GM23338 (cell line): ENCODE data around the gene FANCC. TPM values are rescaled to one million over a fixed set of nuclear protein-coding genes. Genes with fewer than 3 reads are reported as not detected.

Source experiments
- ATAC-seq: fragments of 200-7000 bp; cut with Tn5 transposase; 3 replicates; pipeline ENCODE4 v1.9.1; 2020
- DNase-seq: peaks from one replicate; pipeline ENCODE4 v3.0.0-alpha.2; 2015; ENCODE audit warnings: low spot score
- H2AFZ ChIP-seq: fragments of 200-600 bp; sonication (generic); 2 replicates; pipeline ENCODE4 v1.8.0; 2016; ENCODE audit warnings: antibody characterized with exemption, mild to moderate bottlenecking, moderate library complexity
- H3F3A ChIP-seq: fragments of 200-600 bp; sonication (generic); replicated peaks from 2 replicates; pipeline ENCODE4 v1.8.0; 2017; ENCODE audit warnings: antibody characterized with exemption, mixed run types, low read depth
- H3K27ac ChIP-seq: fragments of 200-600 bp; sonication (generic); 2 replicates; pipeline ENCODE4 v1.6.1; 2016; ENCODE audit warnings: low read depth
- H3K27me3 ChIP-seq: fragments of 200-600 bp; sonication (generic); 2 replicates; pipeline ENCODE4 v1.8.0; 2016; ENCODE audit warnings: mild to moderate bottlenecking, mixed run types, moderate library complexity; ENCODE audit not compliant: insufficient read depth
- H3K36me3 ChIP-seq: fragments of 200-600 bp; sonication (generic); 2 replicates; pipeline ENCODE4 v1.8.0; 2016; ENCODE audit warnings: mild to moderate bottlenecking; ENCODE audit not compliant: insufficient read depth
- H3K4me1 ChIP-seq: fragments of 200-600 bp; sonication (generic); 2 replicates; pipeline ENCODE4 v1.8.0; 2016; ENCODE audit warnings: mild to moderate bottlenecking, moderate library complexity; ENCODE audit not compliant: insufficient read depth
- H3K4me2 ChIP-seq: fragments of 200-600 bp; sonication (generic); 2 replicates; pipeline ENCODE4 v1.7.1; 2017; ENCODE audit warnings: mixed run types
- H3K4me3 ChIP-seq: fragments of 200-600 bp; sonication (generic); 2 replicates; pipeline ENCODE4 v1.6.1; 2016; ENCODE audit warnings: mixed run types
- H3K79me2 ChIP-seq: fragments of 200-600 bp; sonication (generic); replicated peaks from 2 replicates; pipeline ENCODE4 v1.8.0; 2017; ENCODE audit warnings: mild to moderate bottlenecking; ENCODE audit not compliant: insufficient read depth
- H3K9me2 ChIP-seq: fragments of 200-600 bp; sonication (generic); 2 replicates; pipeline ENCODE4 v1.8.0; 2017; ENCODE audit not compliant: insufficient read depth
- H4K20me1 ChIP-seq: fragments of 200-600 bp; sonication (generic); replicated peaks from 2 replicates; pipeline ENCODE4 v1.8.0; 2017; ENCODE audit warnings: mild to moderate bottlenecking; ENCODE audit not compliant: insufficient read depth
- H3K27ac Mint-ChIP-seq: 2 replicates; pipeline ENCODE4 v1.8.0; 2020; ENCODE audit warnings: inconsistent platforms, mild to moderate bottlenecking, moderate library complexity, mixed read lengths
- H3K27me3 Mint-ChIP-seq: 3 replicates; pipeline ENCODE4 v1.8.0; 2022; ENCODE audit warnings: low read depth, mild to moderate bottlenecking, moderate library complexity, mixed read lengths, inconsistent platforms; ENCODE audit not compliant: insufficient read depth, poor library complexity
- H3K36me3 Mint-ChIP-seq: 3 replicates; pipeline ENCODE4 v1.8.0; 2021; ENCODE audit warnings: low read depth, mild to moderate bottlenecking, inconsistent platforms, moderate library complexity, mixed read lengths
- H3K4me1 Mint-ChIP-seq: 3 replicates; pipeline ENCODE4 v1.8.0; 2020; ENCODE audit warnings: mild to moderate bottlenecking, inconsistent platforms, mixed read lengths
- H3K4me3 Mint-ChIP-seq: 3 replicates; pipeline ENCODE4 v1.8.0; 2021; ENCODE audit warnings: moderate library complexity, mild to moderate bottlenecking, inconsistent platforms, mixed read lengths
- H3K9me3 Mint-ChIP-seq: 3 replicates; pipeline ENCODE4 v1.8.0; 2020; ENCODE audit warnings: moderate library complexity, mild to moderate bottlenecking, inconsistent platforms, mixed read lengths
- CREB1 ChIP-seq: fragments of 250-450 bp; sonication (Bioruptor Pico); IDR thresholded peaks from 2 replicates; pipeline ENCODE4 v1.5.0; 2020; ENCODE audit warnings: low read depth, mild to moderate bottlenecking, moderate library complexity
- ETS1 ChIP-seq: IDR thresholded peaks from 2 replicates; pipeline ENCODE4 v1.6.1; 2016; ENCODE audit warnings: antibody characterized with exemption
- JUNB ChIP-seq: IDR thresholded peaks from one replicate; pipeline ENCODE4 v1.6.1; 2016; ENCODE audit warnings: antibody characterized with exemption; ENCODE audit not compliant: unreplicated experiment
- REST ChIP-seq: IDR thresholded peaks from one replicate; pipeline ENCODE4 v1.6.1; 2018; ENCODE audit warnings: antibody characterized with exemption; ENCODE audit not compliant: unreplicated experiment
- ZNF114 ChIP-seq: fragments of 250-450 bp; sonication (Bioruptor Pico); IDR thresholded peaks from 2 replicates; pipeline ENCODE4 v1.5.0; 2020; ENCODE audit warnings: mild to moderate bottlenecking, moderate library complexity
- polyA plus RNA-seq: library from polyadenylated mRNA; unstranded; fragments of >200 nt; fragmentation: Nextera tagmentation; extraction: Ambion mirVana; gene quantifications from 2 replicates; pipeline ENCODE4 v1.2.1, GENCODE V29; 2016
- total RNA-seq: library from RNA; depleted of rRNA; stranded (reverse); fragments of >200 nt; shearing (Covaris generic); gene quantifications from 2 replicates; pipeline ENCODE4 v1.2.3, GENCODE V29; 2014
- TF ChIP-seq, protein P1 (sequence below): fragments of 250-450 bp; sonication (Bioruptor Pico); IDR thresholded peaks from 2 replicates; pipeline ENCODE4 v1.5.0; 2020; ENCODE audit warnings: mild to moderate bottlenecking, moderate library complexity

Gene FANCC
- total and polyA plus RNA-seq, 2 experiments from 2014 or later = 7.8 to 18.1 TPM

DNA sequence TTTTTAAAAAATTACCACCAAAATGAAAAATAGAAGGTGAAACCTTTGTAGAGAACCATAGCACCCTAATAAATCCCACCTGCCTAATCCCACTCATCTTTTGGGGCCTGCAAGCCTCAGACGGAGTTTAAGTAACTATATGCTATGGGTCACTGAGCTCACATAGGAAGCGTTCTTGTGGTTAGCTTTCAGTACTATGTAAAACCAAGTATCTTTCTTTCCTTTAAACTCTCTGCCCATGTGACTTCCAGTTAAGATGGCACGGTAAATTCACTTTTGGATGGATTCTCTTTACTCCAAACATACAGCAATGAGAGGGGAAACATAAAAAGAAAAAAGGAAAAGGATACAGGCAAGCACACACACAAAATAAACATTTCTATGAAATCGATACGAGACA is 50.9 kb downstream of the FANCC start (continued):
- TF ChIP-seq, protein P1, sequence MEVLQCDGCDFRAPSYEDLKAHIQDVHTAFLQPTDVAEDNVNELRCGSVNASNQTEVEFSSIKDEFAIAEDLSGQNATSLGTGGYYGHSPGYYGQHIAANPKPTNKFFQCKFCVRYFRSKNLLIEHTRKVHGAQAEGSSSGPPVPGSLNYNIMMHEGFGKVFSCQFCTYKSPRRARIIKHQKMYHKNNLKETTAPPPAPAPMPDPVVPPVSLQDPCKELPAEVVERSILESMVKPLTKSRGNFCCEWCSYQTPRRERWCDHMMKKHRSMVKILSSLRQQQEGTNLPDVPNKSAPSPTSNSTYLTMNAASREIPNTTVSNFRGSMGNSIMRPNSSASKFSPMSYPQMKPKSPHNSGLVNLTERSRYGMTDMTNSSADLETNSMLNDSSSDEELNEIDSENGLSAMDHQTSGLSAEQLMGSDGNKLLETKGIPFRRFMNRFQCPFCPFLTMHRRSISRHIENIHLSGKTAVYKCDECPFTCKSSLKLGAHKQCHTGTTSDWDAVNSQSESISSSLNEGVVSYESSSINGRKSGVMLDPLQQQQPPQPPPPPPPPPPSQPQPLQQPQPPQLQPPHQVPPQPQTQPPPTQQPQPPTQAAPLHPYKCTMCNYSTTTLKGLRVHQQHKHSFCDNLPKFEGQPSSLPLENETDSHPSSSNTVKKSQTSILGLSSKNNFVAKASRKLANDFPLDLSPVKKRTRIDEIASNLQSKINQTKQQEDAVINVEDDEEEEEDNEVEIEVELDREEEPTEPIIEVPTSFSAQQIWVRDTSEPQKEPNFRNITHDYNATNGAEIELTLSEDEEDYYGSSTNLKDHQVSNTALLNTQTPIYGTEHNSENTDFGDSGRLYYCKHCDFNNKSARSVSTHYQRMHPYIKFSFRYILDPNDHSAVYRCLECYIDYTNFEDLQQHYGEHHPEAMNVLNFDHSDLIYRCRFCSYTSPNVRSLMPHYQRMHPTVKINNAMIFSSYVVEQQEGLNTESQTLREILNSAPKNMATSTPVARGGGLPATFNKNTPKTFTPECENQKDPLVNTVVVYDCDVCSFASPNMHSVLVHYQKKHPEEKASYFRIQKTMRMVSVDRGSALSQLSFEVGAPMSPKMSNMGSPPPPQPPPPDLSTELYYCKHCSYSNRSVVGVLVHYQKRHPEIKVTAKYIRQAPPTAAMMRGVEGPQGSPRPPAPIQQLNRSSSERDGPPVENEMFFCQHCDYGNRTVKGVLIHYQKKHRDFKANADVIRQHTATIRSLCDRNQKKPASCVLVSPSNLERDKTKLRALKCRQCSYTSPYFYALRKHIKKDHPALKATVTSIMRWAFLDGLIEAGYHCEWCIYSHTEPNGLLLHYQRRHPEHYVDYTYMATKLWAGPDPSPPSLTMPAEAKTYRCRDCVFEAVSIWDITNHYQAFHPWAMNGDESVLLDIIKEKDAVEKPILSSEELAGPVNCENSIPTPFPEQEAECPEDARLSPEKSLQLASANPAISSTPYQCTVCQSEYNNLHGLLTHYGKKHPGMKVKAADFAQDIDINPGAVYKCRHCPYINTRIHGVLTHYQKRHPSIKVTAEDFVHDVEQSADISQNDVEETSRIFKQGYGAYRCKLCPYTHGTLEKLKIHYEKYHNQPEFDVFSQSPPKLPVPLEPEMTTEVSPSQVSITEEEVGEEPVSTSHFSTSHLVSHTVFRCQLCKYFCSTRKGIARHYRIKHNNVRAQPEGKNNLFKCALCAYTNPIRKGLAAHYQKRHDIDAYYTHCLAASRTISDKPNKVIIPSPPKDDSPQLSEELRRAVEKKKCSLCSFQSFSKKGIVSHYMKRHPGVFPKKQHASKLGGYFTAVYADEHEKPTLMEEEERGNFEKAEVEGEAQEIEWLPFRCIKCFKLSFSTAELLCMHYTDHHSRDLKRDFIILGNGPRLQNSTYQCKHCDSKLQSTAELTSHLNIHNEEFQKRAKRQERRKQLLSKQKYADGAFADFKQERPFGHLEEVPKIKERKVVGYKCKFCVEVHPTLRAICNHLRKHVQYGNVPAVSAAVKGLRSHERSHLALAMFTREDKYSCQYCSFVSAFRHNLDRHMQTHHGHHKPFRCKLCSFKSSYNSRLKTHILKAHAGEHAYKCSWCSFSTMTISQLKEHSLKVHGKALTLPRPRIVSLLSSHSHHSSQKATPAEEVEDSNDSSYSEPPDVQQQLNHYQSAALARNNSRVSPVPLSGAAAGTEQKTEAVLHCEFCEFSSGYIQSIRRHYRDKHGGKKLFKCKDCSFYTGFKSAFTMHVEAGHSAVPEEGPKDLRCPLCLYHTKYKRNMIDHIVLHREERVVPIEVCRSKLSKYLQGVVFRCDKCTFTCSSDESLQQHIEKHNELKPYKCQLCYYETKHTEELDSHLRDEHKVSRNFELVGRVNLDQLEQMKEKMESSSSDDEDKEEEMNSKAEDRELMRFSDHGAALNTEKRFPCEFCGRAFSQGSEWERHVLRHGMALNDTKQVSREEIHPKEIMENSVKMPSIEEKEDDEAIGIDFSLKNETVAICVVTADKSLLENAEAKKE (CRISPR knock-in tag) = no peak
- TF ChIP-seq JUNB = no peak
- no peak for TF ChIP-seq CREB1 (CRISPR knock-in tag)

DNA sequence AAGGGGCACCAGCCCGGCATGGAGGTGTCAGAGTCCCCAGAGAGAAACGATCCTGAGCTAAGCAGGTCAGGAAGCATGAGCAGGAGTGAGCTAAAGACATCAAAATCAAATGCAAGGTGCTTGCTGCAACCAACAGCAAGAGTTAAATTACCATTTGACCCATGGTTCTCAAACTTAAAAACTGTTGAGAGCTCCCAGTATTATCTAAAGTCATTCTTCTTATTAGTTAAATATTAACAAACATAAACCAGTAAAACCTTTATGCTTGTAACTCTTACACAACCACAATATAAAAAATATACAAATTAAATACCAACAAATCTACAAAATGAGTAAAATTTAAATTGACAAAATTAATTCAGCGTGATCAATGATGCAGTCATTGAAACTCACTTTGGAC is 51.5 kb downstream of the FANCC start:
- Histone ChIP-seq H4K20me1 (0 out of 2 replicates have a peak, but pooled peaks cover 3% of the 10 kb centered on the region), H3K36me3 (no peaks in the 10 kb centered on the region), H2AFZ (no peak overlapping the region), H3K4me1 (peaks cover 25% of the 10 kb centered on the region), H3K27me3 (no peaks in the 10 kb centered on the region), H3K79me2 (no peaks in the 10 kb centered on the region), H3K4me3 (no peak overlapping the region), H3K27ac (no peak overlapping the region), H3K4me2 (no peak overlapping the region), H3F3A (no peaks in the 10 kb centered on the region), H3K9me2 (no peaks in the 10 kb centered on the region)
- no peaks in the 10 kb centered on the region; the same call in 2 of the 3 replicates for H3K36me3 Mint-ChIP-seq
- H3K27me3 Mint-ChIP-seq = no peaks in the 10 kb centered on the region
- peaks cover under 1% of the 10 kb centered on the region; the same call in 1 of the 3 replicates for H3K9me3 Mint-ChIP-seq
- H3K4me3 Mint-ChIP-seq = no peak overlapping the region
- ATAC-seq (no peak), DNase-seq (no peak)
- H3K27ac Mint-ChIP-seq = no peak overlapping the region
- H3K4me1 Mint-ChIP-seq = peaks cover 31% of the 10 kb centered on the region
- TF ChIP-seq ZNF114 (no peak), ETS1 (no peak), REST (no peak), JUNB (no peak)
